Measurements from ENCODE around the gene SLC25A2.

The SLC25A2 gene

GRCh38 chr5:141322261-141322660 lies 18.4 kb upstream of the SLC25A2 start:
- no peak overlapping the region for H2AFZ ChIP-seq (ENCODE audit: low read length)
- H3K4me2 ChIP-seq (ENCODE audit: low read length): no peak overlapping the region
- peaks cover 20% of the 10 kb centered on the region for H3K9me3 ChIP-seq (ENCODE audit: low read length)

GRCh38 chr5:141320225-141321169 lies 16.6 kb upstream of the SLC25A2 start, which contains the start of gene TAF7:
Gene TAF7, minus strand, starts transcription at chr5:141320784. Its CDS starts 740 bp downstream, at chr5:141320044.
- Histone ChIP-seq H2AFZ (ENCODE audit: low read length) (peak within 1 kb of the TSS; percentile 21), H3K4me1 (ENCODE audit: insufficient read depth, low read length, severe bottlenecking) (peaks cover 19% of the 10 kb centered on the region), H4K20me1 (ENCODE audit: insufficient read depth, low read length) (no peaks in the 10 kb centered on the region), H3K9me3 (ENCODE audit: low read length) (peaks cover 27% of the 10 kb centered on the region), H3K9me2 (ENCODE audit: low read depth, low read length) (no peaks in the 10 kb centered on the region), H3K9ac (ENCODE audit: low read length) (peak within 1 kb of the TSS; percentile 90), H3K4me3 (ENCODE audit: low read depth, low read length, poor library complexity, severe bottlenecking) (peak within 1 kb of the TSS; percentile 86), H3K4me2 (ENCODE audit: low read length) (peak within 1 kb of the TSS; percentile 66), H3K36me3 (ENCODE audit: insufficient read depth, low read length) (peaks cover 43% of the 10 kb centered on the region), H3F3A (ENCODE audit: insufficient read depth, low read length) (no peaks in the 10 kb centered on the region), H3K27me3 (ENCODE audit: insufficient read depth, low read length) (no peaks in the 10 kb centered on the region), H3K27ac (ENCODE audit: low read depth, low read length, poor library complexity, severe bottlenecking) (peak within 1 kb of the TSS; percentile 88), H3K79me2 (ENCODE audit: insufficient read depth, low read length) (peaks cover 24% of the 10 kb centered on the region)
- TF ChIP-seq EZH2 (IDR thresholded peaks at IDR 0.05; ENCODE audit: borderline replicate concordance, low read length): no peak
- TF ChIP-seq CTCF (IDR thresholded peaks at IDR 0.05; ENCODE audit: low read length): peak; percentile 87

More at GRCh38 chr5:141322261-141322660, 18.4 kb upstream of the SLC25A2 start:
- Histone ChIP-seq H4K20me1 (ENCODE audit: insufficient read depth, low read length) (no peaks in the 10 kb centered on the region), H3K36me3 (ENCODE audit: insufficient read depth, low read length) (peaks cover 26% of the 10 kb centered on the region), H3K27ac (ENCODE audit: low read depth, low read length, poor library complexity, severe bottlenecking) (no peak overlapping the region), H3K79me2 (ENCODE audit: insufficient read depth, low read length) (peaks cover 24% of the 10 kb centered on the region), H3K9me2 (ENCODE audit: low read depth, low read length) (no peaks in the 10 kb centered on the region), H3K4me1 (ENCODE audit: insufficient read depth, low read length, severe bottlenecking) (peaks cover 28% of the 10 kb centered on the region), H3F3A (ENCODE audit: insufficient read depth, low read length) (no peaks in the 10 kb centered on the region), H3K9ac (ENCODE audit: low read length) (no peak overlapping the region), H3K4me3 (ENCODE audit: low read depth, low read length, poor library complexity, severe bottlenecking) (no peak overlapping the region), H3K27me3 (ENCODE audit: insufficient read depth, low read length) (no peaks in the 10 kb centered on the region)
- no peak for TF ChIP-seq EZH2 (IDR thresholded peaks at IDR 0.05; ENCODE audit: borderline replicate concordance, low read length)
- no peak for TF ChIP-seq CTCF (IDR thresholded peaks at IDR 0.05; ENCODE audit: low read length)

- Histone ChIP-seq H3K9ac (ENCODE audit: low read length) (no peak overlapping the region; the same call in 1 of the 2 replicates), H2AFZ (ENCODE audit: low read length) (no peak overlapping the region), H3K4me1 (ENCODE audit: insufficient read depth, low read length, severe bottlenecking) (peaks cover 19% of the 10 kb centered on the region), H3K4me3 (ENCODE audit: low read depth, low read length, poor library complexity, severe bottlenecking) (peak overlapping the region; percentile 86), H3K9me3 (ENCODE audit: low read length) (peaks cover 34% of the 10 kb centered on the region), H4K20me1 (ENCODE audit: insufficient read depth, low read length) (no peaks in the 10 kb centered on the region), H3K36me3 (ENCODE audit: insufficient read depth, low read length) (peaks cover 49% of the 10 kb centered on the region), H3K27me3 (ENCODE audit: insufficient read depth, low read length) (no peaks in the 10 kb centered on the region), H3K79me2 (ENCODE audit: insufficient read depth, low read length) (peaks cover 24% of the 10 kb centered on the region), H3K27ac (ENCODE audit: low read depth, low read length, poor library complexity, severe bottlenecking) (no peak overlapping the region), H3K4me2 (ENCODE audit: low read length) (peak overlapping the region; percentile 66), H3F3A (ENCODE audit: insufficient read depth, low read length) (no peaks in the 10 kb centered on the region), H3K9me2 (ENCODE audit: low read depth, low read length) (no peaks in the 10 kb centered on the region)
- TF ChIP-seq CTCF (IDR thresholded peaks at IDR 0.05; ENCODE audit: low read length) (no peak), EZH2 (IDR thresholded peaks at IDR 0.05; ENCODE audit: borderline replicate concordance, low read length) (no peak)
These were observed 15.8 kb upstream of the SLC25A2 start for GRCh38 chr5:141319699-141320098.
